Naive thymus-derived CD8-positive, alpha-beta T cell (primary cell): ENCODE measurements around the gene ACP5. TPM values are rescaled to one million over a fixed set of nuclear protein-coding genes. Genes with fewer than 3 reads are reported as not detected.

ENCODE experiments used
- ATAC-seq, 2 donors: fragments of 150-1000 bp; cut with Tn5 transposase in 1 of 2; sonication (Bioruptor Pico), chemical (Tn5 transposase) in 1 of 2; 1 replicate in 1 of 2; 2 replicates in 1 of 2; pipeline ENCODE4 v1.10.0; 2021; ENCODE audit warnings: mild to moderate bottlenecking in 2 of 2, moderate library complexity in 2 of 2
- POLR2A ChIA-PET: fragments of 350-600 bp; sonication (Branson Sonifier 250); formaldehyde crosslinking; loops from one replicate; lab custom pipeline; 2021; ENCODE audit warnings: antibody characterized with exemption; lab: Charles Lee
- DNase-seq, 10 donors: peaks; one replicate each; pipeline versions ENCODE4 v3.0.0 to v3.0.0-alpha.2; 2020 to 2022
- H3K27ac Mint-ChIP-seq, 10 donors: one replicate each; pipeline ENCODE4 v1.8.0; 2020 to 2022; ENCODE audit warnings: mild to moderate bottlenecking in 10 of 10, mixed read lengths in 10 of 10, moderate library complexity in 4 of 10, inconsistent platforms in 1 of 10
- H3K27me3 Mint-ChIP-seq, 5 donors: one replicate each; pipeline ENCODE4 v1.8.0; 2021 to 2022; ENCODE audit warnings: mixed read lengths in 5 of 5
- H3K36me3 Mint-ChIP-seq, 3 donors: one replicate each; pipeline ENCODE4 v1.8.0; 2020 to 2022; ENCODE audit warnings: mixed read lengths in 3 of 3, mild to moderate bottlenecking in 2 of 3, inconsistent platforms in 1 of 3
- H3K4me1 Mint-ChIP-seq, 4 donors: one replicate each; pipeline ENCODE4 v1.8.0; 2021 to 2022; ENCODE audit warnings: mixed read lengths in 4 of 4
- H3K4me3 Mint-ChIP-seq, 10 donors: one replicate each; pipeline ENCODE4 v1.8.0; 2020 to 2022; ENCODE audit warnings: mild to moderate bottlenecking in 10 of 10, mixed read lengths in 10 of 10, moderate library complexity in 6 of 10, inconsistent platforms in 1 of 10
- H3K9me3 Mint-ChIP-seq, 9 donors: one replicate each; pipeline ENCODE4 v1.8.0; 2020 to 2022; ENCODE audit warnings: mixed read lengths in 9 of 9, mild to moderate bottlenecking in 3 of 9, inconsistent platforms in 1 of 9, moderate library complexity in 1 of 9
- polyA plus RNA-seq, 3 donors: library from polyadenylated mRNA; unstranded; fragments of 300-500 nt; fragmentation: Illumina TruSeq; gene quantifications; one replicate each; pipeline ENCODE4 v1.2.3, GENCODE V29; 2021
- total RNA-seq, 8 experiments: library from RNA in 2 of 8; stranded (reverse) in 2 of 8; gene quantifications; one replicate each; pipeline ENCODE4 v1.2.3 and lab custom pipeline; 2021 to 2026

Gene ACP5
- total and polyA plus RNA-seq, 5 experiments from 2014 or later: 8.4 to 14.8 (median 13.8) TPM

- Mint-ChIP-seq H3K4me1 (peaks cover 25 to 52% (median 51%) of the 10 kb centered on the region in 4 donors), H3K27ac (peak overlapping the region in 9 of 10 donors; percentile 4 to 73 (median 43)), H3K9me3 (no peaks in the 10 kb centered on the region), H3K4me3 (peak overlapping the region; percentile 5 to 100 (median 72)), H3K36me3 (peaks cover 0 to 30% (median 0%) of the 10 kb centered on the region in 3 donors), H3K27me3 (no peaks in the 10 kb centered on the region)
- POLR2A ChIA-PET: interaction anchor here (0.7 kb wide), 1 partner anchor 216 kb away, joined by 3 read pairs; no protein-coding TSS in a partner anchor
- ATAC-seq (no peak), DNase-seq (no peak)
These were observed 20.6 kb downstream of the ACP5 start for GRCh38 chr19:11556634-11557420.

- peaks cover 0 to 30% (median 0%) of the 10 kb centered on the region in 3 donors for H3K36me3 Mint-ChIP-seq
These were observed 22.2 kb downstream of the ACP5 start for GRCh38 chr19:11555246-11555645.

GRCh38 chr19:11554160-11554559, 23.3 kb downstream of the ACP5 start:
- POLR2A ChIA-PET: interaction anchor here (0.6 kb wide), 1 partner anchor 410 kb away, joined by 8 read pairs; no protein-coding TSS in a partner anchor
- Mint-ChIP-seq H3K9me3 (no peaks in the 10 kb centered on the region), H3K4me3 (no peak overlapping the region), H3K4me1 (peaks cover 23 to 38% (median 35%) of the 10 kb centered on the region in 4 donors), H3K36me3 (peaks cover 0 to 30% (median 0%) of the 10 kb centered on the region in 3 donors), H3K27me3 (no peaks in the 10 kb centered on the region), H3K27ac (peak overlapping the region in 4 of 10 donors; percentile 6 to 72 (median 34))
- DNase-seq (no peak), ATAC-seq (no peak)

More at GRCh38 chr19:11555246-11555645, 22.2 kb downstream of the ACP5 start:
- ATAC-seq (no peak), DNase-seq (no peak)
- Mint-ChIP-seq H3K9me3 (no peaks in the 10 kb centered on the region), H3K4me3 (peak overlapping the region in 4 of 10 donors; percentile 52 to 72 (median 68)), H3K4me1 (peaks cover 24 to 44% (median 42%) of the 10 kb centered on the region in 4 donors), H3K27me3 (no peaks in the 10 kb centered on the region), H3K27ac (peak overlapping the region in 6 of 10 donors; percentile 4 to 73 (median 48))
- POLR2A ChIA-PET: no interaction called here

GRCh38 chr19:11552666-11553372, 24.6 kb downstream of the ACP5 start:
- peaks cover 18 to 28% (median 25%) of the 10 kb centered on the region in 4 donors for H3K4me1 Mint-ChIP-seq
- POLR2A ChIA-PET: no interaction called here
- H3K4me3 Mint-ChIP-seq: no peak overlapping the region
- H3K36me3 Mint-ChIP-seq: peaks cover 0 to 30% (median 0%) of the 10 kb centered on the region in 3 donors
- no peaks in the 10 kb centered on the region for H3K9me3 Mint-ChIP-seq
- H3K27me3 Mint-ChIP-seq: no peaks in the 10 kb centered on the region
- H3K27ac Mint-ChIP-seq: no peak overlapping the region
- no peak for DNase-seq
- ATAC-seq: no peak

- Mint-ChIP-seq H3K4me1 (peaks cover 13 to 20% (median 16%) of the 10 kb centered on the region in 4 donors), H3K36me3 (peaks cover 0 to 26% (median 0%) of the 10 kb centered on the region in 3 donors), H3K4me3 (no peak overlapping the region), H3K27ac (no peak overlapping the region), H3K9me3 (no peaks in the 10 kb centered on the region), H3K27me3 (no peaks in the 10 kb centered on the region)
- POLR2A ChIA-PET: interaction anchor here (0.6 kb wide), 1 partner anchor 266 kb away, joined by 6 read pairs; no protein-coding TSS in a partner anchor
- DNase-seq (no peak), ATAC-seq (peak in 1 of 2 donors; percentile 57)
These were observed 25.7 kb downstream of the ACP5 start for GRCh38 chr19:11551603-11552235.

- Mint-ChIP-seq H3K4me3 (no peak overlapping the region), H3K36me3 (peaks cover 0 to 17% (median 0%) of the 10 kb centered on the region in 3 donors), H3K27ac (no peak overlapping the region), H3K27me3 (peaks cover 0 to under 1% (median 0%) of the 10 kb centered on the region in 5 donors), H3K9me3 (no peaks in the 10 kb centered on the region), H3K4me1 (peaks cover 1 to 7% (median 5%) of the 10 kb centered on the region in 4 donors)
- ATAC-seq (no peak), DNase-seq (no peak)
- POLR2A ChIA-PET: interaction anchor here (0.5 to 0.7 kb wide), 2 partner anchors 8 to 118 kb away, joined by 3 read pairs; no protein-coding TSS in a partner anchor
These were observed 27.2 kb downstream of the ACP5 start for GRCh38 chr19:11550265-11550664.

GRCh38 chr19:11549386-11549953, 28.0 kb downstream of the ACP5 start:
- no peak for ATAC-seq

GRCh38 chr19:11547929-11548700, 29.3 kb downstream of the ACP5 start:
- no peak overlapping the region for H3K27ac Mint-ChIP-seq
- POLR2A ChIA-PET: interaction anchor here (0.6 kb wide), 1 partner anchor 228 kb away, joined by 3 read pairs; no protein-coding TSS in a partner anchor
- peaks cover 0 to 8% (median 0%) of the 10 kb centered on the region in 4 donors for H3K4me1 Mint-ChIP-seq
- H3K36me3 Mint-ChIP-seq: peaks cover 0 to 5% (median 0%) of the 10 kb centered on the region in 3 donors
- H3K4me3 Mint-ChIP-seq: no peak overlapping the region
- ATAC-seq: no peak
- peaks cover 0 to 10% (median 5%) of the 10 kb centered on the region in 5 donors for H3K27me3 Mint-ChIP-seq
- DNase-seq: no peak
- no peaks in the 10 kb centered on the region for H3K9me3 Mint-ChIP-seq

More at GRCh38 chr19:11549386-11549953, 28.0 kb downstream of the ACP5 start:
- no peak for DNase-seq
- Mint-ChIP-seq H3K9me3 (no peaks in the 10 kb centered on the region), H3K36me3 (peaks cover 0 to 16% (median 0%) of the 10 kb centered on the region in 3 donors), H3K27me3 (peaks cover 0 to 5% (median 0%) of the 10 kb centered on the region in 5 donors), H3K4me3 (no peak overlapping the region), H3K4me1 (peaks cover 0 to 6% (median 4%) of the 10 kb centered on the region in 4 donors), H3K27ac (no peak overlapping the region)
- POLR2A ChIA-PET: interaction anchor here (0.5 to 0.7 kb wide), 2 partner anchors 9 to 118 kb away, joined by 3 read pairs; no protein-coding TSS in a partner anchor

GRCh38 chr19:11541238-11541637, 36.2 kb downstream of the ACP5 start:
- POLR2A ChIA-PET: interaction anchor here (0.7 kb wide), 1 partner anchor 34 kb away, joined by 3 read pairs; no protein-coding TSS in a partner anchor
- H3K27ac Mint-ChIP-seq: no peak overlapping the region
- DNase-seq (no peak), ATAC-seq (no peak)
- H3K36me3 Mint-ChIP-seq: no peaks in the 10 kb centered on the region
- H3K27me3 Mint-ChIP-seq: peaks cover 4 to 49% (median 19%) of the 10 kb centered on the region in 5 donors
- peaks cover 0 to 11% (median 4%) of the 10 kb centered on the region in 4 donors for H3K4me1 Mint-ChIP-seq
- no peak overlapping the region for H3K4me3 Mint-ChIP-seq
- H3K9me3 Mint-ChIP-seq: no peaks in the 10 kb centered on the region

- DNase-seq (no peak), ATAC-seq (no peak)
- POLR2A ChIA-PET: no interaction called here
- Mint-ChIP-seq H3K27ac (no peak overlapping the region), H3K9me3 (no peaks in the 10 kb centered on the region), H3K4me3 (no peak overlapping the region), H3K4me1 (peaks cover 1 to 15% (median 5%) of the 10 kb centered on the region in 4 donors), H3K27me3 (peaks cover 4 to 49% (median 19%) of the 10 kb centered on the region in 5 donors), H3K36me3 (no peaks in the 10 kb centered on the region)
These were observed 36.8 kb downstream of the ACP5 start for GRCh38 chr19:11540645-11541044.
